ENCODE data around the gene MTR. TPM values are rescaled to one million over a fixed set of nuclear protein-coding genes. Genes with fewer than 3 reads are reported as not detected.

Gene MTR
- polyA plus RNA-seq, 1 donor: 47.2 TPM

GRCh38 chr1:236768601-236769000 is 26.5 kb upstream of the MTR start:
- no peak for DNase-seq

- DNase-seq: no peak
Observed at GRCh38 chr1:236773919-236774318, 21.2 kb upstream of the MTR start.

DNA sequence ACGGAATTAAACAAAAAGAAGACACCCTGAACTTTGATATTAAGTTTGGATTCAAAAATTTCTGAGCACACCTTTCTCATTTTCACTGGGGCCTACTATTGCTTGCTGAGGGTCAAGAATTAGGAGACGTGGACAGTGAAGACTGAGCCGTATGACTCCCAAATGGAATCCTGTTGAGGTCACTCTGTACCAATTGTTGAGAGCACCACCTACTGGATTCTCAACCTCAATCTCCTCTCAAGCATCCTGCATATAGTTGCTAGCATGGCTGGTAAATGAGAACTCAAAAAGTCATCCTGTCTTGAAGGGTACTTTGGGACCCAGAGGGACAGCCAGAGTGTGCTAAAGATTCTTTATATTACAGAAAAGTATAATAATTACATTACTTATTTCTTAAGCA is 20.2 kb upstream of the MTR start:
- DNase-seq: no peak

DNA sequence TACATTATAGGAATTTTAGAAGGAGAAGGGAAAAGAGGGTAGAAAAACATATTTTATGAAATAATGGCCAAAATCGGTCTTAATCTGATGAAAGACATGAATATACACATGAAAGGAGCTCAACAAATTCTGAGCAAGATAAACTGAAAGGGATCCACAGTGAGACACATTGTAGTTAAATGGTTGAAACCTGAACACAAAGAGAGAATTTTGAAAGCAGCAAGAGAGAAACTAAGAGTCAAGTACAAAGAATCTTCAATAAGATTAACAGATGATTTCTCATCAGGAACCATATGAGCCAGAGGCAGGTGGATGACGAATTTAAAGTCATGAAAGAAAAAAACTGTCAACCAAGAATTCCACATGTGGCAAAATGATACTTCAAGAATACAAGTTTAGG is 15.8 kb upstream of the MTR start:
- no peak for DNase-seq

GRCh38 chr1:236785477-236785876 is 9.6 kb upstream of the MTR start:
- DNase-seq: no peak

DNA sequence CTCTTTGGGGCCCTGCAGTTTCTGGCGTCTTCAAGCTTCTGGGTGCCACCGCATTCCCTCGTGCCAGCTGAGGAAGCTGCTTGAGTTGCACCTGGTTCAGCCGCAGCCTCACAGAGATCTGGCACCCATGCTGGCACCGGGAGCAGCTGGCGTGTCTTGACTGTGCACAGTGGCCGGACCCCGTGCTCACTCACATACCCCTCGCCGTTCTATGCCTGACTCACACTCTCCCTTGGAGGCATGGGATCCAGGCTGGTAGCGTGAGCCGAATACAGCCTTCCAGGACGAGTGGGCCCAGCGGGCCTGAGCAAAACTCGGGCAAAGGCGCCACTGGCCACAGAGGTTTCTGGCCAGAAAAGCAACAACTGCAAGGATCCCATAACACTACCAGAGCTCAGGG is 8.6 kb upstream of the MTR start:
- DNase-seq: no peak

- DNase-seq: no peak
Observed at GRCh38 chr1:236794585-236795034, 482 bp upstream of the MTR start.

DNA sequence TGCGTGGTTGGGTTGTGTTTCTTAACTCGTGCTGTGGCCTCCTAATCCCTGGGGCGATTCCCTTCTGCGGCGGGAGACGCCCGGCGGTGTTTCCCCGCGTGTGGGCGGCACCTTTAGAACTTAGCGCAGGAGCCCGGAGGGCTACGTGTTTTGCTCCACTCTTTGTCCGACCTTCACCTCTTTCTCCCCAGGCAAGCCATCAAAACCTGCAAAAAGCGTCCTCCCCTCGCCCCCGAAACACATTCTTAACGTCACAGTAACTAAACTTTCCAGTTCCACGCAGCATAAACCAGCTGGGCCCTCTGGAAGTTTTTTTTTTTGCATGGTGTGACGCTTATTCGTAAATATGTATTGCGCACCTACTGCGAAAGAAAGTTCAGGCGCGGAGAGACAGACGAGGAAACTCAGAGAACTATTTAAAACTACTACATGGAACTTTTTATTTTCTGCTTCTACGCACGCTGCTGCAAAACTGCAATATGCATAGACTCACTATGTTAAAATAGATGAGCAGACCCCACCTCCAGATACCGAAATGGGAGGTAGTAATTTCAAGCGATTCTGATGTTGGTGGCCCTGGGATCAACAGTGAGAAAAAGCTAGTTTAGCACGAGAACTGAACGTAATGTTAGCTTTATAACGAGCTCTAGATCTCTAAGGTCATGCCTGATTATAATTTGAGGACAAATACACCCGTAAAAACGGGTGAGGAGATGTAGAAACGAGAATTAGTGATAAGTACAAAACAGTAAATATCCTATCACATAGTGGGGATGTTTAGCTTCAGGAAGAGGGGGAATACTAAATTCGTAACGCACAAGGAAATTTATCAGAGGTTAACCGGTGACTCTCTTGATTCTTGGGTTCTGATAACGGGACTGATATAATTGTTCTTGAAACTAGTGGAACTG is 920 bp downstream of the MTR start:
- peak; percentile 30 for DNase-seq

- DNase-seq: no peak
Observed at GRCh38 chr1:236799001-236799400, 3.9 kb downstream of the MTR start.

DNA sequence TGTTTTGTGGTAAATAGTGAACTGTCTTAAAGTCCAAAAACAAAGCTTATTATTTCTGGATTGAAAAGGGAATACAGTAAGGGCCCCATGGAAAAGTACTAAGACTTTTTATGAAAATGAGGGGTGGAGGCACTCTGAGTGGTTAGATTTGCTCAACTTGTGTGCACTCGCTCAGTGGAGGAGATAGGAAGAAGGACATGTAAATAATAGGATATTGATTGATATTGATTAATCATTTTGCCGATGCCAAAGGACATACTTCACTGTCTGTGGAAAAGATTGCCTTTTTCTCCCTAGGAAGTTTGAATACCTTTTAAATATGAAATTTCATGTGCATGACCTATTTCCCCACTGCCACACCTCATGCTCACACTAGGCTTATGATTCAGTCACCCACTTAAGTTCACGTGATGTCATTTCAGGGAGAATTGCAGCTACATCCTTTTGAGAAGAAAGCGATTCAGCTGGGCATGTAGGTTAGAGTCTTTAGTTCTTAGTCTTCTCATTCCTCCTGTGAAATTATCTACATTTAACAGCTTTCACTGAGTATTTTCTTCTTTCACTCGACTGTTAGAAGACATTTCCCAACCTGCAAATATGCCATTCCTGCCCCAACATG is 5.0 kb downstream of the MTR start:
- no peak for DNase-seq

DNA sequence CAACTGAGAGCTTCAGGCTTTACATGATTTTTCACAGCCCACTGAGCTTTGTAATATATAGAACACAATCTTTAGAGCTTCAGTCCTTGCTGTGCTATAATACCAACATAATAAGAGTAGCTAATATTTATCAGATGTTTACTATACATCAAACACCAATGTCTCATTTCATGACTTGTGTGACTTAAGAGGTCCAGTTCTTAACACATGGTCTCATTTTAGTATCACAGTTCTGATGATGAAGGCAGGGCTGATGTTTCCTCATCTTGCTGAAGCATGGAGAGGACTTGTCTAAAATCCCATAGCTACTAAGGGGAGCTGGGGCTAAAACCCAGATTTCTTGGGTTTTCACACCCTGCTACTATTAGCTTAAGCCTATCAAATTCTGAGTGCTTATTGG is 5.5 kb downstream of the MTR start:
- no peak for DNase-seq

- DNase-seq: no peak
Observed at GRCh38 chr1:236802264-236802663, 7.2 kb downstream of the MTR start.

DNA sequence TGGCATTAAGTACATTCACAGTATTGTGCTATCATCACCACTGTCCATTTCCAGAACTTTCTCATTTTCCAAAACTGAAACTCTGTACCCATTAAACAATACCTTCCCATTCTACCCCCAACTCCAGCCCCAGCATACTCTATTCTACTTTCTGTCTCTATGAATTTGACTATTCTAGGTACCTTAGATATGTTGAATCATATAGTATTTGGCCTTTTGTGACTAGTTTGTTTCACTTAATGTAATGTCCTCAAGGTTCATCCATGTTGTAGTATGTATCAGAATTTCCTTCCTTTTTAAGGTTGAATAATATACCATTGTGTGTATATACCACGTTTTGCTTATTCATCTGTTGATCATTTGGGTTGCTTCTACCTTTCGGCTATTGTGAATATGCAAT is 11.5 kb downstream of the MTR start:
- DNase-seq: no peak

DNA sequence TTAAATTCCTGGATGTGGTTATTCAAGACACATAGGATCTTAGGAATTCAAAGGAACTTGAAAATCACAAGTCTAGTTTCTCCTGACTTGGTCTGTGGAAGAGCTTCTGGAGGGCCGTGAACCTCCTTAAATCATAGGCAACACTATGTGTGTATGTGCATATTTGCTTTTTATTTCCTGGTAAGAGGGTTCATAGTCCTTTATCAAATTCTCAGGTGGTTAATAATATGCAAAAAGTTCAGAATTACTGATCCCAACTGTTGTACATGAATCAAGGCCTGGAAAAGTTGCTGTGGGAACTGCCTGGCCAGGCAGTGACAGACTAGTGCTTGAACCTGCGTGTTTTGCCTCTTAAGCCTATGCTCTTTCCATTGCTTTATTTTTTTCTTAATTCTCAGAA is 12.9 kb downstream of the MTR start:
- DNase-seq: no peak

- no peak for DNase-seq
Observed at GRCh38 chr1:236808564-236809130, 13.6 kb downstream of the MTR start.

DNA sequence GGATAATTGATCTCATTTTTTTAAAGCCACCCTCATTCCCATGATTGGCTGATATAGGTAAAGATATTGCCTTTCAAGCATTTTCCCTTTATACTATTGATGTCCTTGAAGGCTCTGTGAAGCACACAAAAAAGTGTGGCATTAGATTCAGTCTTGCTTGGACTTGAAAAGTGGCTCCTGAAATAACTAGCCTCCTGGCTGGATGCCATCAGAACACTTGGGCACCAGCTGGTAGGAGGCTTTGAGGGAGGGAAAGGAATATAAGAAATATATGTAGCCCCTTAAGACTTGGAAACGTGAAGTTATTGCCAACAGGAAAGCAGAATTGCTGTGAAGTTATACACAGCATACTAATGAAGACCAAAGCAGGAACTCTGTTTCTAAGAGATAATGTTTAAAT is 14.1 kb downstream of the MTR start:
- no peak for DNase-seq

DNA sequence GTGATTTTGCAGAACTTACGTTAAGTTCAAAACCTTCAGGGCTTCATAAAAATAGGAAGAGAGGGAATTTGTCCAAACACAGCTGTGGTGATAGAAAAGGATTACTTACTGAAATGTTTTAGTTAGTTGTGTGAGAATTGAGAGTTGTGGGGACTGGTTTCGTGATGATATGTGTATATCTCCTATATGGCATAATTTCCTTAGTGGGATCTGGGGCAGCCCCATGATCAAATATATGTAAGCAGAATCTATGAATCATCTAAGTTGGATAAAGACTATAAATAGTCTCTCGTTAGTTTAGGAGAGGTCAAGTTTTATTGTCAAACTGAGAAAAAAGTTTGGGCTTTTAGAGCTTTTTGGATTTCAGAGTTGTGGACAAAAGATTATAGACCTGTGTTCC is 14.9 kb downstream of the MTR start:
- no peak for DNase-seq

DNA sequence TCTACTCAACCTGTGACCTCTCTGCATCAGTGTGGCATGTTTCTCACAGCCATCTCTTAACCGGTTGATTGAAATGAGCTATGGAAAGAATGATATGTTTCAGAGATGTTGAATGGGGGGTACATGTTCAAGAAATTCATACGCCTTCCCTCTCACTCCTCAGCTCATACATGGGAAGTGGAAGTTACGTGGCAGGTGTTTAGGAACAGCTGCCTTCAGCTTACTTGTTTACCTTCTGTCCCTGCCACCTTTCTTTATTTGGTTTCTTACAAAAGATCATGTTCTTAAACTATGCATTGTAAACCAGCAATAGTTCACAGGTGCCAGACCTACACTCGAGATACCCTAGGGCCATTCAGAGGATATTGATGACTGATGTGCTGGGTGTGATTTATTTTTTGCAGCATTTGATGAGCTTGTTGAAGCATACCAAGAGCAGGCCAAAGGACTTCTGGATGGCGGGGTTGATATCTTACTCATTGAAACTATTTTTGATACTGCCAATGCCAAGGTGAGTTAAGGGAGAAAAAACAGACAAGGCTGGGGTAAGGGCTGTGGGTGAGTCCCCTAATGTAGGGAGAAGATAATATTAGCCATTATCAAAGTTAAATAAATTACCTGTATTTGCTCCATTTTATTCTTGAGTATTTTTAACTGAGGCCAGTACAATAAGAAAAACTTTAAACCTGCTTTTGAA is 17.4 kb downstream of the MTR start:
- DNase-seq: no peak

GRCh38 chr1:236815941-236816340 is 20.8 kb downstream of the MTR start:
- DNase-seq: no peak

- DNase-seq: no peak
Observed at GRCh38 chr1:236819856-236820255, 24.8 kb downstream of the MTR start.

DNA sequence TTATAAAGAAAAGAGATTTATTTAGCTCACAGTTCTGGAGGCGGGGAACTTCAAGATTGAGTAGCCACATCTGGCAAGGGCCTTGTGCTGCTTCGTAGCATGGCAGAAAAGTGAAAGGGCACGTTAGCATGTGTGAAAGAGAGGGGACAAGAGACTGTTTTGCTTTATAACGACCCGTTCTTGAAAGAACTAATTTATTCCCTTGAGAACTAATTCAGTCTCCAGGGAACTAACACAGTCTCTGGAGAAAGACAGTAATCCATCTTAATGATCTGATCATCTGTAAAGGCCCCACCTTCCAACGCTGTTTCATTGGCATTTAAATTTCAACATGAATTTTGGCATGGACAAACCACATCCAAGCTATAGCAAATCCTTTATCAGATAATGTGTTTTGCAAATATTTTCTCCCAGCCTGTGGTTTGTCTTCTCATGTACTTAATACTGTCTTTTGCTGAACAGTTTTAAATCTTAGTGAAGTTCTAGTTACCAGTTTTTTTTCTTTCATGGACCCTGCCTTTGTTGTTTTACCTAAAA is 26.1 kb downstream of the MTR start:
- DNase-seq: no peak

GRCh38 chr1:236823559-236823958 is 28.5 kb downstream of the MTR start:
- DNase-seq: no peak

DNA sequence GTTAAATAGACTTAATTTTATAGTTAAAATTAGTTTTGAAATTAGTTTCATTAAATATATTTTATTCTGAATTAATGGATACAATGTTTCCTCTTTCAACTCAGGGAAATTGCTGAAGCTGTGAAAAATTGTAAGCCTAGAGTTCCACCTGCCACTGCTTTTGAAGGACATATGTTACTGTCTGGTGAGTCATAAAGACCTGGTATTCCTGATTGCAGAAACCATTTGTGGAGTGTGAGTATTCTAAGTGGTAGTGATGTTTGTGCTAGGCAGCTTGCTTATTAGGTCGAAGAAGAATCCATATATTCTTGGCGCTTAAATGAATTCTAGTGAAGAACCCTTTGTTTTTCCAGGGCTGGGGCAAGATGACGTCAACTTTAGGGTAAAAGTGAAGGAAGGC is 34.0 kb downstream of the MTR start:
- no peak for DNase-seq
